ENCODE results near the gene CT47C1.
A peak's percentile ranks its signal among the peaks of the same experiment; 100 is the strongest.

The CT47C1 gene

DNA sequence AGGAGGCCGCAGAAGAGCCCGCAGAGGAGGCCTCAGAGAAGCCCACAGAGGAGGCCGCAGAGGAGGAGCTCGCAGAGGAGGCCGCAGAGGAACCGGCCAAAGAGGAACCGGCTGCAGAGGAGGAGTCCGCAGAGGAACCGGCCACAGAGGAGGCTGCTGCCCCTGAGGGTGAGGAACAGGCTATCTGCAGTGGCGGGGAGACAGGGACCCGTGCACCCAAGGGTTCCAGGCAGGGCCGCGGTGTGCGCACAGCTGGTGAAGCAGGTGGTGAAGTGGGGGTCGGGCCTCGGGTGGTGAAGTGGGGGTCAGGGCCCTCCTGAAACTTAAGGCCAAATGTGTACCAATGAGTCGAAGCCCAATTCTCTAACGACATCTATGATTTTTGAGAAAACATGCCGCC lies 1.1 kb downstream of the CT47C1 start:
- no peak for DNase-seq (ENCODE audit: low read depth)

DNA sequence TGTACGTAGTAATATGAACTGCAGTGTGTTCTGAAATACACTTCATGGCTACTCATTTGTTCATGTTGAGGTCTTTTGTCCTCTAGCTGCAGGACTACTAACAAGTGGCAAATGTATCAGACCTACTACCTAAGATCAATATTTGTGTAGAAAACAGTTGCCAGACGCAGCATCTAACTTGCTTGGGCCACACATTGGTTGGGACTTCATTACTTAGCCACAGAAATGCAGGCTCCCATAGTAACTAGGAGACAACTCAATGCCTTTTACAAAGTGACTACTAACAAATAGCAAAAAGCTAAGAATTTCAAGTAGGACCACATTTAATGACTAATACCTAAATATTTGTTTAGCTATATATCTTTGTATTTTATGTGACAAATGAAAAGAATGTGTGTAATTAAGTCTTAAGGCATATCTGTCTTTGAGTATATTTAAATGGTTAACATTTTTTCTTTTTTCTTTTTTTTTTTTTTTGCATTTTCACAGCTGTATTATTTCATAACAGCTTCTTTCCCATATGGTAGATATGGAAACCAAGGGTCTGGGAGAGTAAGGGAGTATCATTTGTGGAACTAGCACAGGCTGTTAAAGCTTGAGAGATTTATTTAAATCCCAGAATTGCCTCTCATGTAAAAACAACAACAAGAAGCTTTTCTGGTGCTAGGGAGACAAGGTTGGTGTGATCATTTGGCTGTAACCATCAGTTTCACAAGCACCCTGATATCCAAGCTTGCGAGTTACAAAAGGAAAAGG lies 2.7 kb downstream of the CT47C1 start:
- no peak for DNase-seq (ENCODE audit: low read depth)

GRCh38 chrX:119082278-119082677 lies 9.5 kb downstream of the CT47C1 start:
- no peak for DNase-seq (ENCODE audit: low read depth)

GRCh38 chrX:119084766-119085165 lies 12.0 kb downstream of the CT47C1 start:
- DNase-seq (ENCODE audit: low read depth) = no peak

DNA sequence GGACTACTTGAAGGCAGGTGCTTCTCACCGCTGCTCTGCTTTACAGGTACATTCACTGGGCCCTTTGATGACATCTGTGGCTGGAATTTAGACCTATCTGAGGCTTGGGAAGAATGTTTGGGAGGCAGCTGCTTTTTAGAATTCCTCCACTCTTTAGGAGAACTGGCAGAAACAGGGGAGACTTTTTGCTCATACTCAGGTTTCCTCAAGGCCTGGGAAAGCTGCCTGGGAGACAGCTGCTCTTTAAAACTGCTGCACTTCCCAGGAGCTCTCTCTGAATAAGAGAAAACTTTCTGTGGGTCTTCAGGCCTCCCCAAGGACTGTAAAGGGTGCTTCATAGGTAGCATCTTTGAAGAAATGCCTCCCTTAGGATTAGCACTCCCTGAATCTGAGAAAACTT lies 14.3 kb downstream of the CT47C1 start:
- DNase-seq (ENCODE audit: low read depth) = no peak

- DNase-seq (ENCODE audit: low read depth) = no peak
These were observed 16.8 kb downstream of the CT47C1 start for GRCh38 chrX:119089619-119090018.

DNA sequence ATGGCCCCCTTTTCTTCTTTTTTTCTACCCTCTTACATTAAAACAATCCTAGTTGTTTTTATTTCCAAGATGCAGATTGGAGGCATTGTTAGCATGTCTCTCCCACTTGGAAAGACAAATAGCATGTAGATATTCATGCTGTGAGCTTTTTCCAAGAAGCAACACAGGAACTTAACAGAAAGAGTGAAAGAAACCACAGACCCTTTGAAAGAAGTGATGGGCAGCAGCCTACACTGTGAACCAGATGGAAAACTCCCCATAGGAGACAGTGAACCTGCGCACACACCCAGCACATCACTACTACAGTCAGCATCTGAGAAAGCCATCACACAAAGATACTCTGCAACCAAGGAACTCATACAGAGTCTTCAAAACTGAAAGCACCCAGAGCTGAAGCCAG lies 17.8 kb downstream of the CT47C1 start:
- DNase-seq (ENCODE audit: low read depth) = no peak

DNA sequence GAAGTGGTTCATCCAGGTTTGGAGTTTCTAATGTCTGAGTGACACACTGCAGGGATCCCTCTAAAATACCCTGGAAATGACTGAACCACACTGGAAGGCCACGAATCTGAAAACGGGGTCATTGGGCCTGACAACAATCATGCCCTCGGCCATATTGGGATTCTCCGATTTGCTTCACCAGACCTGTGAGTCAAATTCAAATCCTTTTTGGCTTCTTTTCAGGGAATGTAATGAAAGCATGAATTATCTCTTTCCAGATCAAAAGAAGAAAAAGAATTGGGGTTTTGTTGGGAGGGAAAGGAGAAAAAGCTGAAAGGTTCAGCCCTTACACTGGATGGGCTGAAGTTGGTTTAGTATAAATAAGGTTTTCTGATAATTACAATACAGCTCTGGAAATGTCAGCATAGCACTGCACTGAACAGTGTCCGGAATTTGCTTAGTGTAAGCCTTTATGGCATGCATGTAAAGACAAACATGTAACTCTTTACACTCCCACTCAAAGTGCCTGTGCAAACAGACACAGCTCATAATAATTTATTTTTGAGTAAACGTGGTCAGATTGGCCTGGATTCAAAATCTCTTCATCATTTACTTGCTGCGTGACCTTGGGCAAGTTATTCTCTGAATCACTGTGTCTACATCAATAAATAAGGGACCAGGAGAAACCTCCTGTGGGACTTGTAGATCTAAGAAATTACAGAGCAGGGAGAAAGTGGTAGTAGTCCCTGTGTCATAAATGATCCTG lies 21.4 kb downstream of the CT47C1 start:
- no peak for DNase-seq (ENCODE audit: low read depth)

DNA sequence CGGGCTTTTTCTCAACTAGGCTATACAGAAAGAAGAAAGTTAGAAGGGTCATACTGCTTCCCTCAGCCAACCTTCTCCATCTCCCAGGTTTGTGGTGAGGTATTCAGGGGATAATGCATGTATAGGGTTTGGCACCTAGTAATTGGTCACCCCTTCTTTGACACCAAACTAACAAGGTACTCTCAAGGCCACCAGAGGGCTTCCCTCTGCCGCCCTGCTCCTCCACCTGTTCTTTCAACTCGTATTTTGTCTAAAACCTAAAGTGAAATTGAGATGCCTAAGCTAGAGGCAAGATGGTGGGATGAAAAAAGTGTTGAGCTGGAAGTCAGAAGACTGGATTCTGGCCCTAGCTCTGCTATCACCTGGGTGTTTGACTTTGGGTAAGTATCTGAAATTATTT lies 22.0 kb downstream of the CT47C1 start:
- no peak for DNase-seq (ENCODE audit: low read depth)

GRCh38 chrX:119095936-119096335 lies 23.1 kb downstream of the CT47C1 start:
- DNase-seq (ENCODE audit: low read depth) = no peak

DNA sequence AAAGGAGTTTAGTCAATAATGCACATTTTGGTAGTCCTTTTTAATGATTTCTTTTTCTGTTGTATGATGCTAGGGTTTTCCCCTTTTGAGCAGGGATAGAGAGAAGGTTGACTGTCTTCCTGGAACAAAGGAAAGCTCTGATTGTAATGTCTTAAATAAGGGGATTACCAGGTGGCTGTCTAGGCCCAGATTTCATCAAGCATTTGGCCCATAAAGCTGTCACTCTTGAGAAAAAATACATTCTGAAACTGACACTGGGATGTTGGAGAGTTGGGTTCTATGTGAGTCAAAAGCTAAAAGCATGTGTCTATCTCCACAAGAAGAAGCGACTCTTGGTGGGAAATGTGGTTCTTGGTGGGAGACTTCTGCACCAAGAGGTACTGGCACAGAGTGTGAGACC lies 28.4 kb downstream of the CT47C1 start:
- DNase-seq (ENCODE audit: low read depth) = no peak

DNA sequence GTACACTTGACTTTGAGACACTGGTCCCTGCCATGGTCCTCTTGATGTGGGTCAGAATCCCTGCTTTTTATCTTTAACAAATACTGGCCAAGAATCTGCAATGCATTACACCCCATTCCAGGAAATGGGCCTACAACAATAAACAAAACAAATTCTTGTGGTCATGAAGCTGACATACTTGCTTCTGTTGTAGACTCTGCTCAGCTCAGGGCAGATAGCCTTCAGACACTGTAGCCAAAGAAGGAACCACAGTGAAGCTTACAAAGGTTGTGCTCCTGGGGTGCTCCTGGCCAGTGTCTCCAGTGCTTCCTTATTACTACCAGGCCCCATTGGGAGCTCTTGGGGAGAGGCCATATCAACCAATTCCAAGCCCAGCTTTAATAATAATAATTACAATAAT lies 33.0 kb downstream of the CT47C1 start:
- DNase-seq (ENCODE audit: low read depth) = no peak

- no peak for DNase-seq (ENCODE audit: low read depth)
These were observed 34.4 kb downstream of the CT47C1 start for GRCh38 chrX:119107206-119107605.

GRCh38 chrX:119118780-119119395 lies 46.1 kb downstream of the CT47C1 start:
- DNase-seq (ENCODE audit: low read depth) = peak; percentile 23

GRCh38 chrX:119121341-119121740 lies 48.5 kb downstream of the CT47C1 start:
- no peak for DNase-seq (ENCODE audit: low read depth)

Data from activated T-cell treated with anti-CD3 and anti-CD28 coated beads for 1 hour (primary cell).